HUDEP-2 (cell line): ENCODE measurements around the gene DNAJC1.

ENCODE experiments used
- DNase-seq, 76 experiments: peaks; one replicate each; lab custom pipeline; 2025; ENCODE audit not compliant: unreplicated experiment in 76 of 76; lab: John Stamatoyannopoulos, UW

Gene DNAJC1

GRCh38 chr10:22010539-22010938 is 7.0 kb upstream of the DNAJC1 start:
- DNase-seq = no peak

GRCh38 chr10:22006379-22006884 is 2.9 kb upstream of the DNAJC1 start:
- no peak for DNase-seq

DNA sequence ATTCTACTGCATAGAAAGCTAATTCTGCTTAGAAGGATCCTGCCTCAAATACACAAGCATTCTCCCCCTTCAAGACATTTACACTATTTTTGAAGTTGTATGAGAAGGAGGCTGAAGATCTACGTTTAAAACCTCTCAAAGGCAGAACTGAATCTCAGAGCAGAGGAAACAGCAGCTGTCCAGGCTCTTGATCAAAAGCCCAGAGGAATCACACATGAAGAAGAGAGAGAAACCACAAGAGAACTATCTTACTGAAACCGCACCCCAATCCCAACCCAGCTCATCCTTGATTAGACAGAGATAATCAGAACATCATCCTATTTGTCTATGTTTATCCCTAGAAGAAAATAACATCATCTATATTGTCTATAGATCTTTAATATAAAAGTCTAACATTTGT is 2.2 kb upstream of the DNAJC1 start:
- no peak for DNase-seq

- DNase-seq = no peak
Measured at GRCh38 chr10:22003964-22004281, 393 bp upstream of the DNAJC1 start.

- DNase-seq = peak in 7 of 76 experiments; percentile 5 to 43 (median 30)
Measured at GRCh38 chr10:22002591-22003176, 846 bp downstream of the DNAJC1 start.

- no peak for DNase-seq
Measured at GRCh38 chr10:21995557-21995956, 8.0 kb downstream of the DNAJC1 start.

DNA sequence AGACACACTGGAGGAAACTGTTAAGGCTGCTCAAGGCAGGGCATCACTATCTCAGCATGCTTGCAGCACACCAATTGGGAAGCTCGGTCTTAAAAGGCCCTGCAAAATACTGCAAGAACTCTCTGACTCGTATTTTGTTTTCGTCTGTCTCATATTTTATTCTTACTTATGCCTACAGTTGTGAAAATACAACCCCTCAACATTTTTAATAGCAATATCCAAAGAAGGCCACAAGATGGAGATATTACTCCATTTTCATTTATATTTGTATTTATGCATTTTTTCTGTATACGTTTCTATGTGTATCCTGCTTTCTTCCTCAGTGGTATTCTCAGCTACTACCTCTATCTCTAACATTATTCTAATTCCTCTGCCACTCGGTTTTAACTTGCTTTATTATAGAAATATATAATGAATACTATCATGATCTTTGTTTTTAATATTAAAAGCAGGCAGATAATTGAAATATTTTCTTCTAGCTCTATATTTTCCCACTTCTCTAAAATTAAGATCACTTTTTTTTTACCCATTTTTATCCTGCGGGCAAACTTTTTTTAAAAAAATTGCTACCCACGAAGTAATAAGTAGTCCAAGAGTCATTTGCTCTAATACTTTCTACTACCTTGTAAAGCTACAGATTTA is 10.0 kb downstream of the DNAJC1 start:
- DNase-seq = peak in 15 of 76 experiments; percentile 5 to 50 (median 17)

- no peak for DNase-seq
Measured at GRCh38 chr10:21991785-21992184, 11.7 kb downstream of the DNAJC1 start.

- no peak for DNase-seq
Measured at GRCh38 chr10:21990449-21990848, 13.1 kb downstream of the DNAJC1 start.

DNA sequence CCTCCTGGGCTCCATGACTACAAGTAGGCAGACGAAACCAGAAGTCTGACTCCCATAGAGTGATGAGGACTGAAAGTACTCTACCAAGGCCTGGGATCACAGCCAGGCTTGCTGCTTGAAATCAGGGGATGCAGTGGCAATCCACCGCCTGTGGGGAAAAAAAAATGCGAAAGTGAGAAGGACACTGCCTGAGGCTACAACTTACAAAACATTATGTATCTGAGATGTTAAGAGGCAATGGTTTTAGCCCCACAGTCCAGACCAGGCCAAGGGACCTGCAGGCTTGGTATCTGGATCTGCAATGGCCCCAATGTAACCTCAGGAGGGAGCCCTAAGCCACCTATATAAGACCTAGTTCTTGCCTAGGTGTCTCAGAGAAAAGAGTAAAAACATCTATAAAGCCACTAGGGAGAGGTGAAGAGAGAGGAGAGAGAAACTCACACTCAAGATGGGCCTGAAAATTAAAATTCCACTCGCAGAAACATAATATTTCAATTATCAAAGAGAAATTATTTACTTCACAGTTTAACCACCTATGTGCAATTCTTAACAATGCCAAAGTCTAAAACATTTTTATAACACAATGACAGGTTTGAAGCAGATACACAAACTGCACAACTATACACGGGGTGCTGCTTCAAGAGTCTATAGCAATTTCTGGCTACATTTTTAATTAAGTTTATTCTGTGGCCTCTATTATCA is 13.9 kb downstream of the DNAJC1 start:
- peak in 52 of 76 experiments; percentile 3 to 70 (median 23) for DNase-seq

GRCh38 chr10:21985541-21985940 is 18.0 kb downstream of the DNAJC1 start:
- no peak for DNase-seq

DNA sequence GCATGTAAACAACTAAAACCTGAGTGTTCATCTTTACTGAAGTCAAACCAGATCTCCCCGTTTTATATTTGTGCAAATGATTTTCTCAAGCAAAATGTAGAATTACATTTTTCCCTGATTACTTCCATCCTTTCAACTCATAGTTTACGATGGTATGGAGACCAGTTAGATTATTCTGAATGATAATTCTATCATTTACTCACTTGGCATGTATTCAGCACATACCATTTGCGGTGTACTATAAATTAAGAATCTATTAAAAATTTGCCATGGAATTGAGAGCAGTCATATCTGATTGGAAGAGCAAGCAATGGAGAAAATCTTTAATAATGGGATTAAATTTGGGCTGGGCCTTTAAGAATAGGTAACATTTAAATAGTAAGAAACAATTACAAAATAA is 22.4 kb downstream of the DNAJC1 start:
- no peak for DNase-seq

DNA sequence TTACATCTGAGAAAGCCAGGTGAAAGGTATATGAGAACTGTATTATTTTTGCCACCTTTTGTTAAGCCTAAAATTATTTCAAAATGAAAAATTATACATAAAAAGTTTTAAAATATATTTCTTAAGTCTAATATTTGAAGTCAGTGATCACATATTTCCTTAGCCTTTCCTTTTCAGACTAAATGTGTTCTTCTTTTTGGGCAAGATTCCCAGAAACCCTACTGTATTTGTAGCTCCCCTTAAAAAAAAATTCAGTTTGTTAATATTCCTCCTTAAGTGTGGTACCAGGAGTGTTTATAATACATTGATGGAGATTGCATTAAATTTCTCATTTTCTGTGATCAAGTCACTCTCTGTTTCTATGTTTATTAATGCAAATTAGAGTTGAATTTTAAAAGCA is 22.8 kb downstream of the DNAJC1 start:
- DNase-seq = no peak

DNA sequence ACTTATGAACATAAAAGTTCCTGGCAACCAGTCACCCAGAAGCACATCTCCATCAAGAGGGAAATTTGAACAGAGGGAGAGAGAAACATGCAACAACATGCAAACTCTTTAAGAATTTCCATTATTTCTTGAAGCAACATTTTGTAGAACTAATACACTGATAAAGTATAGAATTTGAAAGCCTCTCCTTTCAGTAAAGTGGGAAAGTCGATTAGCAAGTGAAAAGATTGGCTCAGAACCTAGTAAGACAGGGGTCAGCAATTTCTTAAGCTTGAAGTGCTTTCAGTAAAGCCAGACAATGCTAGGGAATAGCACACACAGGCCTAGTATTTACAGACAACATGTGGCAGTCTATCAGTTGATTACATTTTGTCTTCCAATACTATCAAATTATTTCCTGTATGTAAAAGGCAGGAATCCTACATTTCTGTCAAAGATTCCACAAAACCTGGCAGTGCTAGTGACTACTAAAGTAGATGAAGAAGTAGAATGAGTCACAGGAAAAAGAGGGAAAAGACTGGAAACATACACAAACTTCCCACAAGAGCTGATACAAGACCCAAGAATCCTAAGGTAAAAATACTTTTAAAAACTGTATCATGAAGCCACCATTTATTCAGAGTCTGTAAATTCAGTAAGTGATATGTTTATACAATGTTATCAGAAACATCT is 25.2 kb downstream of the DNAJC1 start:
- DNase-seq = no peak

DNA sequence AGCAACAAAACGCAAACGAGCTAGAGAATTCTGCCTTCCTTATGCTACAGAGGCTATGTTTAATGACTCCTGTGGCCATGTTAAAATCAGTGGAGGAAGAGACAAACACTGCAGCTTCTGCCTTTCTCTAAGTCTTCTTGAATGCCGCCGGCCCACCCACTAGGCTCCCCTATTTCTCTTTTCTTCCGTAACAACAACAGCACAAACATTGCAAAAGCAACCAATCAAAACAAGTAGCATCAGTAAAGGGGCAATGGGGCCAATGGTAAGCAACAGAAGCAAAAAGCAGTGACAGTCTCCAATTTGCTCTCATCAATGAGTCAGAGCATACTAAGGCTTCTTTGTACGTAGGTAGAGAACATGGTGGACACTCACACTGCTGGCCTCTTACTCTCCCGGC is 26.8 kb downstream of the DNAJC1 start:
- DNase-seq = no peak

- DNase-seq = no peak
Measured at GRCh38 chr10:21976280-21976679, 27.2 kb downstream of the DNAJC1 start.

- DNase-seq = no peak
Measured at GRCh38 chr10:21975378-21975990, 28.0 kb downstream of the DNAJC1 start.

GRCh38 chr10:21972584-21972983 is 30.9 kb downstream of the DNAJC1 start:
- no peak for DNase-seq

GRCh38 chr10:21969326-21970287 is 33.9 kb downstream of the DNAJC1 start:
- no peak for DNase-seq
